ENCODE results near the gene TRIM43.
"Not testable (repeated sequence)": the region's sequence is repeated elsewhere in the genome, so short reads cannot be mapped to it uniquely, and the experiment has no call there.

The TRIM43 gene

DNA sequence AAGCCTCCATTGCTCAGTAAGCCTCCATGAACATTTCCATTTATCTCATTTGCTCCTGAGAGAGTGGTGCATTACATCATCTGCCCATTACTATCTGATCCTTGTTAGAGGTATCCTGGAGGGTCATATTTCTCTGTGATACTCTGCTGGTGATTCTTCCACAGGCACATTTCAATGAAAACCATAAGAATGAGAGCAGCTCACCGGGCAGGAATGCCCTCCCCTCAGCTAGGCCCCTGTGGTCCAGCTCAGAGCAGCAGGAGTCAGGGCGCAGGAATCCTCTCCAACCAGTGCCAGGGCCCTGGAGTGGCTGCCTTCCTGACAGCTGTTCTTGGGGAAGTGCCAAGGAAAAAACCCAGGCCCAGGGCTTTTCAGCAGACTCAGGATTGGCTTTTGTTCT is 50.0 kb downstream of the TRIM43 start:
- not testable (repeated sequence) for DNase-seq (ENCODE audit: low spot score)

DNA sequence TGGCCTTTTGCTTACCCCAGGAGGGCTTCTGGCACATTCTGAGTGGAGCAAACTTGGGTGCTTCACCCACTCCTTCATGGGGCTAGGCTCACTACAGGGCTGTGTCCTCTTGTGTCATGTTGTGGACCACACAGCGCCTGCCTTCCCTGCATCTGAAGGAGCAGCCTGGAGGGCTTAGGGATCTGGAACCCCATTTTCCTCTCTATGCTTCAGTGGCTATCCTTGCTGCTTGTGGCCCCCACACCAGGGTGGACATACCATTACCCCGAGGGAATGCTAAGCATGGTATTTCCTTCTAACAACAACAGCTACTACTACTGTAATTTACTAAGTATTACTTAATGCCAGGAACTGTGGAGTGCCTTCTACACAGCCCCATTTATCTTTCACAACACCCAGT is 50.6 kb downstream of the TRIM43 start:
- DNase-seq (ENCODE audit: low spot score): not testable (repeated sequence)

- not testable (repeated sequence) for DNase-seq (ENCODE audit: low spot score)
Measured at GRCh38 chr2:95642951-95643350, 51.1 kb downstream of the TRIM43 start.

DNA sequence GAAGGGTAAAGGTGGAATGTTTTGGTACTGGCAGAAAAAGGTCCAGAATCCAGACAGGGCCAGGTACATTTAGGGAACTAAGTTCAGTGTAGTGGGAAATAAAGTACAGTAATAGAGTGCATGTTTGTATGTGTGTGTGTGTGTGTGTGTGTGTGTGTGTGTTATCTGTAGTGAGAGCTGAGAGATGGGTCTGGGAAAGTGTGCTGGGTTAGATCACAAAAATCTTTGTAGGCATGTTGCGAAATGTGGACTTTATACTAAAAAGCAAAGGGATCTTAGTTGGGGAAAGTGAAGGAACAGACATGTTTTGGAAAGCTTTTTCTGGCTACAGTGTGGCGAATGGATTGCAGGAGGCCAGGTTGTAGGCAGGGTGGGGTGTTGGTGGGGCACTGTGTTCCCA is 53.5 kb downstream of the TRIM43 start:
- DNase-seq (ENCODE audit: low spot score): not testable (repeated sequence)

DNA sequence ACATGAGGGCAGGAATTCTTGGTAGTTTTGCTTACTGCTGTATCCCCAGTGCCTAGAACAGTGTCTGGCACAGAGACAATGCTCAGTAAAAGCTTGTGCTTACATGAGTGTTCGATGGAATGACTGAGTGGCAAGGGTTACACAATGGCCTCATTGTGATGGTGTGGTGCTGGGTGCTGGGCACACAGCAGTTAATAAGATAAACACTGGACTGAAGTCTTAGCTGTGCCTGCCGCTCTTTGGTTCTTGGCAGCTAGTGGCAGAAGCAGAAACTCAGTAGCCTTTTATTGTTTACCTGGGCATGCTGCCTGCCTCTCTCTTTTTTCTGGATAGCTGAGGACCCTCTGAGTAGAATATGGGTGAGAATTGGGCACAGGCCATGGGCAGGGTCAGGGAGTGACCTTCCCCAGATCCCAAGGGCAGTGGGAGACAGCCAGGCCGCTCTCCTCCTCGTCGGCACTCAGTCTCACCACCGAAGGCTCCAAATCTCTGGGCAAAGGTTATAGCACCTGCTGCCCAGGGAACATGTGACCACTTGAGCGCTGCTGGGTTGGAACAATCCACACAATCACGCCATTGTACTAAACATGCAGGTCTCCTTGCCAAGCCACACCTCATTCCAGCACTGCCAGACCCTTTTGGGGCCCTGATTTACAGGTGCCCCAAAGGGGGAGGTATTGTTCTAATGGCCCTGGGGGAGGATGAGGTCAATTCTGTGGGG is 54.6 kb downstream of the TRIM43 start:
- not testable (repeated sequence) for DNase-seq (ENCODE audit: low spot score)

DNA sequence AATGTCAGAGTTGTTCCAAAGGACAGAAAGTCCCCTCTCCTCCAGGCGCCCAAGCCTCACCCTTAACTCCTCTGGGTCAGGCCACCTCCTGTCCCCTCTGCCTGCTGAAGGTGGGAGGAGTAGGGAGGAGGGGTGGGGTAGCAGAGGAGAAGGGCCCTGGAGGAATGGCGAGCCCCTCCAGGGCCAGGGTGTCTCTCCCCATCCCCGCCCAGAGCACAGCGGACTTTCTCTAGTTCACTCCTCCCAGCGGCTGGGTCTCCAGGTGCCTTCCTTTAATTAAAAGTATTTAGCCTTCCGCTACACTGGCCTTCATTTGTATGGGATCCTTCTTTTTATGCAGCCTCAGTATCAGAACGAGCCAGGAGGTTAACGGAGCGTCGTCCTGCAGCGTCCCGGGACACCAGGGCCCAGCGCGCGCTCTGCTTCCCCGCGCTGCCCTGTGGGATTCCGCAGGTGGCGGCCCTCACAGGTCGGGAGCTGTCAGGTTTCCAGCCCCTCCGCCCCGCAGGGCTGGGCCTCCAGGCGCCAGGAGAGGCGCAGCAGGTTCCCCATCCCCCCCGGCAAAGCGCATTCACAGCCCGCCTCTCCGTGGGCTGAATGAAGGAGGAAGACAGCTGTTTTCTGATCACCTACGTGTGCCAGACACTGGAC is 57.2 kb downstream of the TRIM43 start:
- DNase-seq (ENCODE audit: low spot score): not testable (repeated sequence)
